ENCODE results near the gene ZNF880.

Gene ZNF880

DNA sequence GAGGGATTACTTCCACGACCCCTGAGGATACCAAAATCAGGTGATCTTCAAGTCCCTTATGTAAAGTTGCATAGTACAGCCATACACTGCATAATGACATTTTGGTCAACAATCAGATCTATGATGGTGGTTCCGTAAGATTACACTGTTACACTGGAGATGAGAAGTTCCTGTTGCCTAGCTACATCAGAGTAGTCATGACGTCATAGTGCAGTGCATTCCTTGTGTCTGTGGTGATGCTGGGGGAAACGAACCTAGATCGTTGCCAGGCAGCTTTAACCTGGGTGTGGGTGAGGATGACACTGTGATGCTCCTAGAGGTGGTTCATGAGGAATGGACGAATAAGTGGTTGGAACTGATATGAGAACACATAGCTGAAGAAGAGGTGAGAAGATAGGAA is 24.6 kb upstream of the ZNF880 start:
- TF ChIP-seq, protein P1, sequence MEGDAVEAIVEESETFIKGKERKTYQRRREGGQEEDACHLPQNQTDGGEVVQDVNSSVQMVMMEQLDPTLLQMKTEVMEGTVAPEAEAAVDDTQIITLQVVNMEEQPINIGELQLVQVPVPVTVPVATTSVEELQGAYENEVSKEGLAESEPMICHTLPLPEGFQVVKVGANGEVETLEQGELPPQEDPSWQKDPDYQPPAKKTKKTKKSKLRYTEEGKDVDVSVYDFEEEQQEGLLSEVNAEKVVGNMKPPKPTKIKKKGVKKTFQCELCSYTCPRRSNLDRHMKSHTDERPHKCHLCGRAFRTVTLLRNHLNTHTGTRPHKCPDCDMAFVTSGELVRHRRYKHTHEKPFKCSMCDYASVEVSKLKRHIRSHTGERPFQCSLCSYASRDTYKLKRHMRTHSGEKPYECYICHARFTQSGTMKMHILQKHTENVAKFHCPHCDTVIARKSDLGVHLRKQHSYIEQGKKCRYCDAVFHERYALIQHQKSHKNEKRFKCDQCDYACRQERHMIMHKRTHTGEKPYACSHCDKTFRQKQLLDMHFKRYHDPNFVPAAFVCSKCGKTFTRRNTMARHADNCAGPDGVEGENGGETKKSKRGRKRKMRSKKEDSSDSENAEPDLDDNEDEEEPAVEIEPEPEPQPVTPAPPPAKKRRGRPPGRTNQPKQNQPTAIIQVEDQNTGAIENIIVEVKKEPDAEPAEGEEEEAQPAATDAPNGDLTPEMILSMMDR (IDR thresholded peaks at IDR 0.05) = no peak

DNA sequence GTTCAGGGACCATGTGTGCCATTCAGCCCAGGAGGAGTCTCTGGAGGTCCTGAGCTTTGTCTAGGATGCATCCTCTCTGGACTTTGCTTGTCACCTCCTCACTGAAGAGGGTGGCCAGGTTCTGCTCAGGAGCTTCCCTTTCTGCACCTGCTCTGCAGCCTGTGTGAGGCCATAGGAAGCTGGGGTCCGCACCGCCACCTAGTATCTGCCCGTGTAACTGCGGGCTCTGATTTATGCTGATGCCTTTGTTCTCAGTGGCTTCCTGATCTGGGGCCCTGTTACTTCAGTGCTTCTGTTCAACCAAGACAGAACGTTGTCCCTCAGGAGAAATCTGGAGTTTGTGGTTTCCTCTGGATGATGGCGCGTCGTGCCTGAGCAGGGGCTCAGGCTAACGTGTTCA is 18.2 kb upstream of the ZNF880 start:
- TF ChIP-seq, protein P1 (IDR thresholded peaks at IDR 0.05) = no peak

DNA sequence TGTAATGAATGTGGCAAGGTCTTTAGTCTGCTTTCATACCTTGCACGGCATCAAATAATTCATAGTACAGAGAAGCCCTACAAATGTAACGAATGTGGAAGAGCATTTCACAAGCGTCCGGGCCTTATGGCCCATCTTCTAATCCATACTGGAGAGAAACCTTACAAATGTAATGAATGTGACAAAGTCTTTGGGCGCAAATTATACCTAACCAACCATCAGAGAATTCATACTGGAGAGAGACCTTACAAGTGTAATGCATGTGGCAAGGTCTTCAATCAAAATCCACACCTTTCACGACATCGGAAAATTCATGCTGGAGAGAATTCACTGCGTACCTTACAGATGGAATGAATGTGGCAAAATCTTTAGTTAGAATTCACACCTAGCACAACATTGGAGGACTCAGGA is 3.3 kb upstream of the ZNF880 start:
- TF ChIP-seq, protein P1 (IDR thresholded peaks at IDR 0.05) = no peak

GRCh38 chr19:52370341-52370710 is 603 bp downstream of the ZNF880 start:
- TF ChIP-seq, protein P1 (IDR thresholded peaks at IDR 0.05) = no peak

DNA sequence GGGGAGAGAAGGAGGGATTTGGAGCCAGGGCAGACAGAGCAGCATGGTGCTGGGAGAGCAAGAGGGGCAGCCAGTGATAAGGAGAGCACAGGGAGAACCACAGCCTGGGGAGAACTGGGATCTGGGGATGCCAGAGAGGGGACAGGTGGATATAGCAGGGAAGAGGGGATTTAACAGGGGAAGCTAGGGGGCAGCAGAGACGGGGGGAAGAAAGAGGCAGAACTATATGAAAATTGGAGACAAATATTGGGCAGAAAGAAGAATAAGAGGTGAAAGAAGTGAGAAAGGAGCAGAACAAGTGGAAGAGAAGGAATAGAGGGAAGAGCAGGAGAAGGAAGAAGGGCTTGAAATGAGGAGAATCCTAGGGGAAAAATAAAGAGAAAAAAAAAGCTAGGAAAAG is 21.4 kb downstream of the ZNF880 start:
- TF ChIP-seq, protein P1 (IDR thresholded peaks at IDR 0.05) = no peak

- TF ChIP-seq, protein P1 (IDR thresholded peaks at IDR 0.05) = no peak
Measured at GRCh38 chr19:52397310-52398080, 27.8 kb downstream of the ZNF880 start, which contains the start of gene ZNF528. Gene ZNF528, plus strand, starts transcription at chr19:52397849. Its CDS starts 4,165 bp downstream, at chr19:52402014.

- TF ChIP-seq, protein P1 (IDR thresholded peaks at IDR 0.05) = no peak
Measured at GRCh38 chr19:52398081-52398441, 28.3 kb downstream of the ZNF880 start.

DNA sequence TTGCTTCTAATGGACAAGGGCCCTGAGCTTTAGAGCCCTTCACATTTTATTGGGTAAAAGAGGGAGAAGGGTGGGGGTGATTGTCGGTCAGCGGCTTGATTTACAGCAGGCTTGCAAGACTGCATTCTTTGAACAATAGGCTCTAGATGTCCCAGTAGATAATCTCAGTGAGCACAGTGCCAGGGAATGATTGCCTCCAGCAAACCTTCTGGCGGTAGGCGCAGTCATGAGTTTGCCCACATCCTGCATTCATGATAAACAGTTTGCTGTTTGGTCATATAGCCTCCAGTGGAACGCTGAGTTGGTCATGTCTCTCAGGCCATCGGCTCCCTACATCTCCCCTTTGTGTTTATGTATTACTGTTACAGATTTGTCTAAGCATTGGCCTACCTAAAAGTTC is 40.6 kb downstream of the ZNF880 start:
- TF ChIP-seq, protein P1 (IDR thresholded peaks at IDR 0.05) = no peak
